Measurements from ENCODE around the gene RTTN.

RTTN gene

GRCh38 chr18:70019136-70019535 is 186.4 kb downstream of the RTTN start:
- H3K4me3 ChIP-seq (ENCODE audit: low read depth in 1 of 2, low read length in 2 of 2) = no peak overlapping the region
- H2AFZ ChIP-seq (ENCODE audit: low read depth, low read length) = no peak overlapping the region
- H3K27me3 ChIP-seq (ENCODE audit: insufficient read depth, low read length, poor library complexity) = no peaks in the 10 kb centered on the region
- no peak overlapping the region for H3K9ac ChIP-seq (ENCODE audit: low read depth, low read length)
- no peaks in the 10 kb centered on the region for H4K20me1 ChIP-seq (ENCODE audit: insufficient read depth, low read length)
- peaks cover 74% of the 10 kb centered on the region for H3K36me3 ChIP-seq (ENCODE audit: insufficient read depth, low read length)
- no peak overlapping the region for H3K4me2 ChIP-seq (ENCODE audit: insufficient read depth, low read length)
- no peaks in the 10 kb centered on the region for H3K9me3 ChIP-seq (ENCODE audit: insufficient read depth, low read length, severe bottlenecking)
- ATAC-seq (ENCODE audit: insufficient read depth, low read depth) (no peak), DNase-seq (no peak)
- no peaks in the 10 kb centered on the region for H3K79me2 ChIP-seq (ENCODE audit: insufficient read depth, low read length)
- no peak overlapping the region for H3K27ac ChIP-seq (ENCODE audit: low read length)
- H3K4me1 ChIP-seq (ENCODE audit: insufficient read depth, low read length) = no peaks in the 10 kb centered on the region
- TF ChIP-seq CTCF (IDR thresholded peaks at IDR 0.05; ENCODE audit: borderline replicate concordance, extremely low read depth, low read length, poor library complexity, severe bottlenecking) (no peak), EZH2 (IDR thresholded peaks at IDR 0.05; ENCODE audit: borderline replicate concordance, low read depth, low read length, severe bottlenecking) (no peak)

- Histone ChIP-seq H3K4me1 (ENCODE audit: insufficient read depth, low read length) (no peaks in the 10 kb centered on the region), H3K4me2 (ENCODE audit: insufficient read depth, low read length) (no peak overlapping the region), H3K36me3 (ENCODE audit: insufficient read depth, low read length) (peaks cover 48% of the 10 kb centered on the region), H3K9ac (ENCODE audit: low read depth, low read length) (no peak overlapping the region), H3K27ac (ENCODE audit: low read length) (no peak overlapping the region), H3K27me3 (ENCODE audit: insufficient read depth, low read length, poor library complexity) (no peaks in the 10 kb centered on the region), H4K20me1 (ENCODE audit: insufficient read depth, low read length) (no peaks in the 10 kb centered on the region), H3K4me3 (ENCODE audit: low read depth in 1 of 2, low read length in 2 of 2) (no peak overlapping the region), H2AFZ (ENCODE audit: low read depth, low read length) (no peak overlapping the region), H3K9me3 (ENCODE audit: insufficient read depth, low read length, severe bottlenecking) (no peaks in the 10 kb centered on the region), H3K79me2 (ENCODE audit: insufficient read depth, low read length) (no peaks in the 10 kb centered on the region)
- no peak for ATAC-seq (ENCODE audit: insufficient read depth, low read depth)
- no peak for DNase-seq
- TF ChIP-seq EZH2 (IDR thresholded peaks at IDR 0.05; ENCODE audit: borderline replicate concordance, low read depth, low read length, severe bottlenecking) (no peak), CTCF (IDR thresholded peaks at IDR 0.05; ENCODE audit: borderline replicate concordance, extremely low read depth, low read length, poor library complexity, severe bottlenecking) (no peak)
Observed at GRCh38 chr18:70015127-70015526, 190.4 kb downstream of the RTTN start.

- Histone ChIP-seq H2AFZ (ENCODE audit: low read depth, low read length) (no peak overlapping the region), H4K20me1 (ENCODE audit: insufficient read depth, low read length) (no peaks in the 10 kb centered on the region), H3K79me2 (ENCODE audit: insufficient read depth, low read length) (no peaks in the 10 kb centered on the region), H3K4me2 (ENCODE audit: insufficient read depth, low read length) (no peak overlapping the region), H3K27me3 (ENCODE audit: insufficient read depth, low read length, poor library complexity) (no peaks in the 10 kb centered on the region), H3K27ac (ENCODE audit: low read length) (no peak overlapping the region), H3K36me3 (ENCODE audit: insufficient read depth, low read length) (peaks cover 47% of the 10 kb centered on the region), H3K4me1 (ENCODE audit: insufficient read depth, low read length) (no peaks in the 10 kb centered on the region), H3K9me3 (ENCODE audit: insufficient read depth, low read length, severe bottlenecking) (no peaks in the 10 kb centered on the region), H3K9ac (ENCODE audit: low read depth, low read length) (no peak overlapping the region), H3K4me3 (ENCODE audit: low read depth in 1 of 2, low read length in 2 of 2) (no peak overlapping the region)
- DNase-seq = no peak
- no peak for ATAC-seq (ENCODE audit: insufficient read depth, low read depth)
- TF ChIP-seq CTCF (IDR thresholded peaks at IDR 0.05; ENCODE audit: borderline replicate concordance, extremely low read depth, low read length, poor library complexity, severe bottlenecking) (no peak), EZH2 (IDR thresholded peaks at IDR 0.05; ENCODE audit: borderline replicate concordance, low read depth, low read length, severe bottlenecking) (no peak)
Observed at GRCh38 chr18:70005580-70005979, 199.9 kb downstream of the RTTN start.

- no peak for ATAC-seq (ENCODE audit: insufficient read depth, low read depth)
- Histone ChIP-seq H3K4me3 (ENCODE audit: low read depth in 1 of 2, low read length in 2 of 2) (no peak overlapping the region), H2AFZ (ENCODE audit: low read depth, low read length) (no peak overlapping the region), H3K36me3 (ENCODE audit: insufficient read depth, low read length) (peaks cover 47% of the 10 kb centered on the region), H3K9ac (ENCODE audit: low read depth, low read length) (no peak overlapping the region), H3K9me3 (ENCODE audit: insufficient read depth, low read length, severe bottlenecking) (no peaks in the 10 kb centered on the region), H4K20me1 (ENCODE audit: insufficient read depth, low read length) (no peaks in the 10 kb centered on the region), H3K4me1 (ENCODE audit: insufficient read depth, low read length) (no peaks in the 10 kb centered on the region), H3K4me2 (ENCODE audit: insufficient read depth, low read length) (no peak overlapping the region), H3K79me2 (ENCODE audit: insufficient read depth, low read length) (no peaks in the 10 kb centered on the region), H3K27ac (ENCODE audit: low read length) (no peak overlapping the region), H3K27me3 (ENCODE audit: insufficient read depth, low read length, poor library complexity) (no peaks in the 10 kb centered on the region)
- DNase-seq = no peak
- no peak for TF ChIP-seq CTCF (IDR thresholded peaks at IDR 0.05; ENCODE audit: borderline replicate concordance, extremely low read depth, low read length, poor library complexity, severe bottlenecking)
- no peak for TF ChIP-seq EZH2 (IDR thresholded peaks at IDR 0.05; ENCODE audit: borderline replicate concordance, low read depth, low read length, severe bottlenecking)
Observed at GRCh38 chr18:70004696-70005095, 200.8 kb downstream of the RTTN start.
